HG02763 (cell line): ENCODE results near the gene UQCRH.
"Not testable (repeated sequence)": the region's sequence is repeated elsewhere in the genome, so short reads cannot be mapped to it uniquely, and the experiment has no call there.

Source experiments
- ATAC-seq: cut with Tn5 transposase; IDR thresholded peaks from one replicate; pipeline ENCODE4 v1.9.1; 2021; ENCODE audit warnings: mild to moderate bottlenecking, moderate library complexity; ENCODE audit not compliant: unreplicated experiment

Gene UQCRH

GRCh38 chr1:46298387-46298786, 5.1 kb upstream of the UQCRH start:
- ATAC-seq: no peak

GRCh38 chr1:46300673-46301405, 2.7 kb upstream of the UQCRH start:
- no peak for ATAC-seq

GRCh38 chr1:46301406-46301807, 2.1 kb upstream of the UQCRH start:
- ATAC-seq: no peak

GRCh38 chr1:46301808-46302640, 1.5 kb upstream of the UQCRH start:
- peak; percentile 29 for ATAC-seq

GRCh38 chr1:46302641-46303037, 859 bp upstream of the UQCRH start:
- ATAC-seq: peak; percentile 1

GRCh38 chr1:46303872-46304326, 401 bp downstream of the UQCRH start:
- ATAC-seq: no peak

GRCh38 chr1:46306159-46306530, 2.6 kb downstream of the UQCRH start:
- ATAC-seq: no peak

GRCh38 chr1:46309401-46310159, 6.1 kb downstream of the UQCRH start:
- no peak for ATAC-seq

- ATAC-seq: no peak
Measured at GRCh38 chr1:46310321-46310720, 6.8 kb downstream of the UQCRH start.

GRCh38 chr1:46315669-46316403, 12.3 kb downstream of the UQCRH start:
- ATAC-seq: no peak

- ATAC-seq: no peak
Measured at GRCh38 chr1:46317323-46317722, 13.8 kb downstream of the UQCRH start.

GRCh38 chr1:46319301-46319700, 15.8 kb downstream of the UQCRH start:
- ATAC-seq: not testable (repeated sequence)

GRCh38 chr1:46319960-46320914, 16.7 kb downstream of the UQCRH start:
- ATAC-seq: not testable (repeated sequence)

GRCh38 chr1:46322191-46322590, 18.7 kb downstream of the UQCRH start:
- not testable (repeated sequence) for ATAC-seq

- ATAC-seq: not testable (repeated sequence)
Measured at GRCh38 chr1:46325285-46326076, 22.0 kb downstream of the UQCRH start.

GRCh38 chr1:46328182-46328581, 24.7 kb downstream of the UQCRH start:
- ATAC-seq: not testable (repeated sequence)

GRCh38 chr1:46329807-46330206, 26.3 kb downstream of the UQCRH start:
- ATAC-seq: not testable (repeated sequence)

GRCh38 chr1:46330381-46330780, 26.9 kb downstream of the UQCRH start:
- ATAC-seq: not testable (repeated sequence)
